MCF 10A (cell line): ENCODE data around the gene TSPYL6. TPM values are rescaled to one million over a fixed set of nuclear protein-coding genes. Genes with fewer than 3 reads are reported as not detected.
"Not testable (repeated sequence)": the region's sequence is repeated elsewhere in the genome, so short reads cannot be mapped to it uniquely, and the experiment has no call there.

Experiments used
- Bru-seq: library from RNA; stranded (reverse); fragments of 400-500 nt; gene quantifications from one replicate; lab custom pipeline; 2021; lab: Mats Ljungman, UMichigan
- BruChase-seq, 2 experiments: library from RNA; stranded (reverse); fragments of 400-500 nt; gene quantifications; one replicate each; lab custom pipeline; 2021; lab: Mats Ljungman, UMichigan
- BruUV-seq: library from RNA; stranded (reverse); fragments of 400-500 nt; replicated peaks from 2 replicates; lab custom pipeline; 2021; lab: Mats Ljungman, UMichigan
- CTCF ChIA-PET: fragments of 300-600 bp; sonication (Branson Sonifier 250); formaldehyde crosslinking; extraction: SDS; loops from one replicate; lab custom pipeline; 2021; ENCODE audit warnings: antibody characterized with exemption, inconsistent platforms; lab: Yijun Ruan, JAX
- POLR2A ChIA-PET: fragments of 300-600, 350-650 bp; sonication (Branson Sonifier 250); formaldehyde crosslinking; extraction: SDS; loops from one replicate; lab custom pipeline; 2020; ENCODE audit warnings: antibody characterized with exemption, inconsistent platforms; lab: Yijun Ruan, JAX
- DNase-seq: peaks from one replicate; pipeline ENCODE4 v3.0.0-alpha.2; 2018; ENCODE audit not compliant: unreplicated experiment
- H3K27ac Mint-ChIP-seq: one replicate; pipeline ENCODE4 v1.8.0; 2022; ENCODE audit warnings: mild to moderate bottlenecking, low read depth, mixed read lengths; ENCODE audit not compliant: unreplicated experiment
- H3K27me3 Mint-ChIP-seq: one replicate; pipeline ENCODE4 v1.8.0; 2022; ENCODE audit warnings: mixed read lengths; ENCODE audit not compliant: insufficient read depth, unreplicated experiment
- H3K36me3 Mint-ChIP-seq: one replicate; pipeline ENCODE4 v1.8.0; 2022; ENCODE audit warnings: mild to moderate bottlenecking, moderate library complexity, mixed read lengths; ENCODE audit not compliant: insufficient read depth, unreplicated experiment
- H3K4me1 Mint-ChIP-seq: one replicate; pipeline ENCODE4 v1.8.0; 2022; ENCODE audit warnings: mixed read lengths; ENCODE audit not compliant: insufficient read depth, unreplicated experiment
- H3K4me3 Mint-ChIP-seq: one replicate; pipeline ENCODE4 v1.8.0; 2022; ENCODE audit warnings: mild to moderate bottlenecking, moderate library complexity, mixed read lengths; ENCODE audit not compliant: unreplicated experiment
- H3K9me3 Mint-ChIP-seq: one replicate; pipeline ENCODE4 v1.8.0; 2022; ENCODE audit warnings: mixed read lengths; ENCODE audit not compliant: unreplicated experiment
- CTCF ChIP-seq: fragments of 200-600 bp; IDR thresholded peaks from one replicate; pipeline ENCODE4 v1.8.0; 2022; ENCODE audit warnings: antibody characterized with exemption, mild to moderate bottlenecking; ENCODE audit not compliant: unreplicated experiment
- intact Hi-C: fragments of 100-400 bp; cut with micrococcal nuclease; formaldehyde crosslinking; loops from 2 replicates; pipeline ENCODE4 v1.14.1; 2022
- long read RNA-seq: library from polyadenylated mRNA; stranded (forward); transcript quantifications from one replicate; pipeline ENCODE4 v2.0.0, GENCODE V29; 2022
- total RNA-seq: library from RNA; stranded (reverse); gene quantifications from 2 replicates; pipeline ENCODE4 v1.2.3, GENCODE V29; 2022

The TSPYL6 gene
- not detected in 2 replicates for total RNA-seq
- Bru-seq, nascent RNA: percentile 15 among the genes with signal in this experiment
- BruChase-seq, experiment 1, labeled RNA remaining after a 6-hour chase: not detected
- BruChase-seq, experiment 2, labeled RNA remaining after a 2-hour chase: not detected
- long read RNA-seq: 0 reads

GRCh38 chr2:54256091-54256694, at the start of gene TSPYL6:
Gene TSPYL6 (minus strand): TSS chr2:54256229. CDS start chr2:54256151, 78 bp downstream.
- no peak within 1 kb of the TSS for H3K27ac Mint-ChIP-seq
- CTCF ChIA-PET: no interaction called here
- H3K4me3 Mint-ChIP-seq: no peak within 1 kb of the TSS
- H3K27me3 Mint-ChIP-seq: no peaks in the 10 kb centered on the region
- POLR2A ChIA-PET: interaction anchor here (0.7 kb wide), 1 partner anchor 73 kb away, joined by 3 read pairs; no protein-coding TSS in a partner anchor
- no peak for DNase-seq
- BruUV-seq: no TSS peak
- peaks cover 5% of the 10 kb centered on the region for H3K36me3 Mint-ChIP-seq
- no peak for TF ChIP-seq CTCF
- no peaks in the 10 kb centered on the region for H3K4me1 Mint-ChIP-seq
- H3K9me3 Mint-ChIP-seq: no peaks in the 10 kb centered on the region
- intact Hi-C loops: no loop called here

GRCh38 chr2:54303631-54304030, 47.6 kb upstream of the TSPYL6 start:
- POLR2A ChIA-PET: interaction anchor here (0.6 kb wide), 1 partner anchor 1319 kb away, joined by 3 read pairs; no protein-coding TSS in a partner anchor
- intact Hi-C loops: no loop called here

GRCh38 chr2:54298514-54298913, 42.5 kb upstream of the TSPYL6 start:
- no peak for TF ChIP-seq CTCF
- no peaks in the 10 kb centered on the region for H3K36me3 Mint-ChIP-seq
- H3K9me3 Mint-ChIP-seq: no peaks in the 10 kb centered on the region
- ChIA-PET POLR2A (no interaction called here), CTCF (interaction anchor here (0.7 kb wide), 1 partner anchor 204 kb away, joined by 3 read pairs; no protein-coding TSS in a partner anchor)
- H3K27me3 Mint-ChIP-seq: no peaks in the 10 kb centered on the region
- intact Hi-C loops: no loop called here
- H3K4me1 Mint-ChIP-seq: no peaks in the 10 kb centered on the region
- DNase-seq: no peak
- H3K4me3 Mint-ChIP-seq: no peak overlapping the region
- BruUV-seq: no TSS peak
- H3K27ac Mint-ChIP-seq: no peak overlapping the region

More at GRCh38 chr2:54303631-54304030, 47.6 kb upstream of the TSPYL6 start:
- peaks cover 6% of the 10 kb centered on the region for H3K4me1 Mint-ChIP-seq
- BruUV-seq: no TSS peak
- CTCF ChIA-PET: interaction anchor here (1.5 kb wide), 1 partner anchor 16 kb away, joined by 4 read pairs; no protein-coding TSS in a partner anchor
- no peak for DNase-seq
- H3K4me3 Mint-ChIP-seq: no peak overlapping the region
- H3K27me3 Mint-ChIP-seq: no peaks in the 10 kb centered on the region
- no peaks in the 10 kb centered on the region for H3K9me3 Mint-ChIP-seq
- no peak overlapping the region for H3K27ac Mint-ChIP-seq
- TF ChIP-seq CTCF: no peak
- no peaks in the 10 kb centered on the region for H3K36me3 Mint-ChIP-seq

- ChIA-PET CTCF (no interaction called here), POLR2A (no interaction called here)
- intact Hi-C loops: no loop called here
- no peaks in the 10 kb centered on the region for H3K27me3 Mint-ChIP-seq
- no peak for DNase-seq
- H3K4me1 Mint-ChIP-seq: no peaks in the 10 kb centered on the region
- no peak overlapping the region for H3K27ac Mint-ChIP-seq
- H3K9me3 Mint-ChIP-seq: no peaks in the 10 kb centered on the region
- H3K36me3 Mint-ChIP-seq: no peaks in the 10 kb centered on the region
- BruUV-seq: no TSS peak
- H3K4me3 Mint-ChIP-seq: no peak overlapping the region
- no peak for TF ChIP-seq CTCF
Observed at GRCh38 chr2:54295911-54296310, 39.9 kb upstream of the TSPYL6 start.

- BruUV-seq, H3K4me3 Mint-ChIP-seq, intact Hi-C loops, H3K9me3 Mint-ChIP-seq, H3K4me1 Mint-ChIP-seq, H3K27me3 Mint-ChIP-seq, H3K27ac Mint-ChIP-seq, CTCF ChIA-PET, DNase-seq, H3K36me3 Mint-ChIP-seq: not testable (repeated sequence)
- POLR2A ChIA-PET: interaction anchor here (0.7 kb wide), 1 partner anchor 11 kb away, joined by 3 read pairs; no protein-coding TSS in a partner anchor
Observed at GRCh38 chr2:54294665-54295064, 38.6 kb upstream of the TSPYL6 start.
